ENCODE results near the gene ATP13A5. TPM values are rescaled to one million over a fixed set of nuclear protein-coding genes. Genes with fewer than 3 reads are reported as not detected.

Gene ATP13A5
- total and polyA plus RNA-seq, 2 experiments from 2014 or later = not detected

DNA sequence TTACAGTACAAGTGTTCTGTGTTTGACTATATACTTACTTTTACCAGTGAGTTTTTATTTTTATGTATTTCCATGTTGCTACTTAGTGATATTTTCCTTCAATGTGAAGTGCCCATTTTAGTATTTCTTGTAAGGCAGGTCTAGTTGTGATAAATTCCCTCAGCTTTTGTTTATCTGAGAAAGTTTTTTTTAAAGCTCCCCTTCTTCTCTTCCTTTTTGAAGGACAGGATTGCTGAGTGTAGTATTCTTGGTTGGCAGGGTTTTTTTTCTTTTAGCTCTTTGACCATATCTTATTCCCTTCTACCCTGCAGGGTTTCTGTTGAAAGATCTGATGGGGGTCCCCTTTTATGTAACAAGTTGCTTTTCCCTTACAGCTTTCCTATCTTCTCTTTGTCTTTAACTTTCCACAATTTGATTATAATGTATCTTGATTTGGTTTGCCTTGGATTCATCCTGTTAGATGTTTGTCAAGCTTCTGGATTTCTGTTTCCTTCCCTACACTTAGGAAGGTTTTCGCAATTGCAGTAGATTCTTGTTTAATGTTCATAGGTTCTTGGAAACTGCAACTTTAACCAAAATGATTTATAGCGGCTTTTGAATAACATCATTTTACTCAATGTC, 129.6 kb downstream of the ATP13A5 start:
- H4K20me1 ChIP-seq (replicated peaks; ENCODE audit: insufficient read depth) = no peaks in the 10 kb centered on the region
- Mint-ChIP-seq H3K27ac (no peak overlapping the region), H3K9me3 (peaks cover 35% of the 10 kb centered on the region), H3K27me3 (ENCODE audit: insufficient read depth, low read depth, poor library complexity) (no peaks in the 10 kb centered on the region), H3K36me3 (ENCODE audit: low read depth) (peaks cover 39% of the 10 kb centered on the region), H3K4me1 (no peaks in the 10 kb centered on the region), H3K4me3 (no peak overlapping the region)
- no peak overlapping the region for H3K27ac ChIP-seq (ENCODE audit: low read depth)
- 0 out of 2 replicates have a peak, but pooled peaks cover 8% of the 10 kb centered on the region for H3K79me2 ChIP-seq (replicated peaks; ENCODE audit: insufficient read depth)
- no peak overlapping the region for H2AFZ ChIP-seq
- H3F3A ChIP-seq (replicated peaks; ENCODE audit: low read depth) = no peaks in the 10 kb centered on the region
- 0 out of 2 replicates have a peak, but pooled peaks cover 5% of the 10 kb centered on the region for H3K9me2 ChIP-seq (ENCODE audit: insufficient read depth)
- TF ChIP-seq ZNF331 (CRISPR knock-in tag; IDR thresholded peaks at IDR 0.05; ENCODE audit: low read depth) = no peak
- no peak for TF ChIP-seq POLR2AphosphoS5 (IDR thresholded peaks at IDR 0.05; ENCODE audit: low read depth)
- no peak for TF ChIP-seq EZH2phosphoT487 (IDR thresholded peaks at IDR 0.05; ENCODE audit: unreplicated experiment)
- no peak for TF ChIP-seq EZH2 (IDR thresholded peaks at IDR 0.05; ENCODE audit: low read depth, unreplicated experiment)
- no peak for DNase-seq (ENCODE audit: low spot score)
- ATAC-seq = no peak
- peaks cover 15% of the 10 kb centered on the region for H3K36me3 ChIP-seq (ENCODE audit: insufficient read depth)
- no peak overlapping the region for H3K4me2 ChIP-seq
- no peaks in the 10 kb centered on the region for H3K4me1 ChIP-seq (ENCODE audit: insufficient read depth)
- H3K27me3 ChIP-seq (ENCODE audit: insufficient read depth) = no peaks in the 10 kb centered on the region
- no peak overlapping the region for H3K4me3 ChIP-seq

DNA sequence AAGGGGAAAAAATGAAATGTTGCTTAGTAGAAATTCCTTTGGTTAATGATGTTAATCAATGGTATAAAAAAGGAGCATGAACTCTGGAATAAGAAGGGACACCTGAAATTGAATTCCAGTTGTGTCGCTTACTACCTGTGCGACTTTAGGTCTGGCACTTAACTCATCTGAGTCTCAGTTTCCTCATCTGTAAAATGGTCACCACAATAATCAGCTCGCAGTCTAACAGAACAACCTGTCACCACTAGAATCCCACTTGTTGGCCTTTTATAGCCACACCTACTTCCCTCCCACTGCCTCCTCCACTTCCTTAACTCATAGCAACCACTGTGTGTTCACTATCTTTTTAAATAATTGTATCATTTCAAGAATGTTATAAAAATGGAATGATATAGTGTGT, 135.0 kb downstream of the ATP13A5 start:
- Mint-ChIP-seq H3K36me3 (ENCODE audit: low read depth) (peaks cover 24% of the 10 kb centered on the region), H3K27ac (no peak overlapping the region)
- H3K36me3 ChIP-seq (ENCODE audit: insufficient read depth) = peaks cover 13% of the 10 kb centered on the region
- no peak for TF ChIP-seq POLR2AphosphoS5 (IDR thresholded peaks at IDR 0.05; ENCODE audit: low read depth)
- TF ChIP-seq, protein P1, sequence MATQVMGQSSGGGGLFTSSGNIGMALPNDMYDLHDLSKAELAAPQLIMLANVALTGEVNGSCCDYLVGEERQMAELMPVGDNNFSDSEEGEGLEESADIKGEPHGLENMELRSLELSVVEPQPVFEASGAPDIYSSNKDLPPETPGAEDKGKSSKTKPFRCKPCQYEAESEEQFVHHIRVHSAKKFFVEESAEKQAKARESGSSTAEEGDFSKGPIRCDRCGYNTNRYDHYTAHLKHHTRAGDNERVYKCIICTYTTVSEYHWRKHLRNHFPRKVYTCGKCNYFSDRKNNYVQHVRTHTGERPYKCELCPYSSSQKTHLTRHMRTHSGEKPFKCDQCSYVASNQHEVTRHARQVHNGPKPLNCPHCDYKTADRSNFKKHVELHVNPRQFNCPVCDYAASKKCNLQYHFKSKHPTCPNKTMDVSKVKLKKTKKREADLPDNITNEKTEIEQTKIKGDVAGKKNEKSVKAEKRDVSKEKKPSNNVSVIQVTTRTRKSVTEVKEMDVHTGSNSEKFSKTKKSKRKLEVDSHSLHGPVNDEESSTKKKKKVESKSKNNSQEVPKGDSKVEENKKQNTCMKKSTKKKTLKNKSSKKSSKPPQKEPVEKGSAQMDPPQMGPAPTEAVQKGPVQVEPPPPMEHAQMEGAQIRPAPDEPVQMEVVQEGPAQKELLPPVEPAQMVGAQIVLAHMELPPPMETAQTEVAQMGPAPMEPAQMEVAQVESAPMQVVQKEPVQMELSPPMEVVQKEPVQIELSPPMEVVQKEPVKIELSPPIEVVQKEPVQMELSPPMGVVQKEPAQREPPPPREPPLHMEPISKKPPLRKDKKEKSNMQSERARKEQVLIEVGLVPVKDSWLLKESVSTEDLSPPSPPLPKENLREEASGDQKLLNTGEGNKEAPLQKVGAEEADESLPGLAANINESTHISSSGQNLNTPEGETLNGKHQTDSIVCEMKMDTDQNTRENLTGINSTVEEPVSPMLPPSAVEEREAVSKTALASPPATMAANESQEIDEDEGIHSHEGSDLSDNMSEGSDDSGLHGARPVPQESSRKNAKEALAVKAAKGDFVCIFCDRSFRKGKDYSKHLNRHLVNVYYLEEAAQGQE (IDR thresholded peaks at IDR 0.05; ENCODE audit: unreplicated experiment) = no peak
- no peak for TF ChIP-seq ZNF114 (CRISPR knock-in tag; IDR thresholded peaks at IDR 0.05)
- TF ChIP-seq, protein P2, sequence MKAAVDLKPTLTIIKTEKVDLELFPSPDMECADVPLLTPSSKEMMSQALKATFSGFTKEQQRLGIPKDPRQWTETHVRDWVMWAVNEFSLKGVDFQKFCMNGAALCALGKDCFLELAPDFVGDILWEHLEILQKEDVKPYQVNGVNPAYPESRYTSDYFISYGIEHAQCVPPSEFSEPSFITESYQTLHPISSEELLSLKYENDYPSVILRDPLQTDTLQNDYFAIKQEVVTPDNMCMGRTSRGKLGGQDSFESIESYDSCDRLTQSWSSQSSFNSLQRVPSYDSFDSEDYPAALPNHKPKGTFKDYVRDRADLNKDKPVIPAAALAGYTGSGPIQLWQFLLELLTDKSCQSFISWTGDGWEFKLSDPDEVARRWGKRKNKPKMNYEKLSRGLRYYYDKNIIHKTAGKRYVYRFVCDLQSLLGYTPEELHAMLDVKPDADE (IDR thresholded peaks at IDR 0.05) = no peak
- TF ChIP-seq, protein P3, sequence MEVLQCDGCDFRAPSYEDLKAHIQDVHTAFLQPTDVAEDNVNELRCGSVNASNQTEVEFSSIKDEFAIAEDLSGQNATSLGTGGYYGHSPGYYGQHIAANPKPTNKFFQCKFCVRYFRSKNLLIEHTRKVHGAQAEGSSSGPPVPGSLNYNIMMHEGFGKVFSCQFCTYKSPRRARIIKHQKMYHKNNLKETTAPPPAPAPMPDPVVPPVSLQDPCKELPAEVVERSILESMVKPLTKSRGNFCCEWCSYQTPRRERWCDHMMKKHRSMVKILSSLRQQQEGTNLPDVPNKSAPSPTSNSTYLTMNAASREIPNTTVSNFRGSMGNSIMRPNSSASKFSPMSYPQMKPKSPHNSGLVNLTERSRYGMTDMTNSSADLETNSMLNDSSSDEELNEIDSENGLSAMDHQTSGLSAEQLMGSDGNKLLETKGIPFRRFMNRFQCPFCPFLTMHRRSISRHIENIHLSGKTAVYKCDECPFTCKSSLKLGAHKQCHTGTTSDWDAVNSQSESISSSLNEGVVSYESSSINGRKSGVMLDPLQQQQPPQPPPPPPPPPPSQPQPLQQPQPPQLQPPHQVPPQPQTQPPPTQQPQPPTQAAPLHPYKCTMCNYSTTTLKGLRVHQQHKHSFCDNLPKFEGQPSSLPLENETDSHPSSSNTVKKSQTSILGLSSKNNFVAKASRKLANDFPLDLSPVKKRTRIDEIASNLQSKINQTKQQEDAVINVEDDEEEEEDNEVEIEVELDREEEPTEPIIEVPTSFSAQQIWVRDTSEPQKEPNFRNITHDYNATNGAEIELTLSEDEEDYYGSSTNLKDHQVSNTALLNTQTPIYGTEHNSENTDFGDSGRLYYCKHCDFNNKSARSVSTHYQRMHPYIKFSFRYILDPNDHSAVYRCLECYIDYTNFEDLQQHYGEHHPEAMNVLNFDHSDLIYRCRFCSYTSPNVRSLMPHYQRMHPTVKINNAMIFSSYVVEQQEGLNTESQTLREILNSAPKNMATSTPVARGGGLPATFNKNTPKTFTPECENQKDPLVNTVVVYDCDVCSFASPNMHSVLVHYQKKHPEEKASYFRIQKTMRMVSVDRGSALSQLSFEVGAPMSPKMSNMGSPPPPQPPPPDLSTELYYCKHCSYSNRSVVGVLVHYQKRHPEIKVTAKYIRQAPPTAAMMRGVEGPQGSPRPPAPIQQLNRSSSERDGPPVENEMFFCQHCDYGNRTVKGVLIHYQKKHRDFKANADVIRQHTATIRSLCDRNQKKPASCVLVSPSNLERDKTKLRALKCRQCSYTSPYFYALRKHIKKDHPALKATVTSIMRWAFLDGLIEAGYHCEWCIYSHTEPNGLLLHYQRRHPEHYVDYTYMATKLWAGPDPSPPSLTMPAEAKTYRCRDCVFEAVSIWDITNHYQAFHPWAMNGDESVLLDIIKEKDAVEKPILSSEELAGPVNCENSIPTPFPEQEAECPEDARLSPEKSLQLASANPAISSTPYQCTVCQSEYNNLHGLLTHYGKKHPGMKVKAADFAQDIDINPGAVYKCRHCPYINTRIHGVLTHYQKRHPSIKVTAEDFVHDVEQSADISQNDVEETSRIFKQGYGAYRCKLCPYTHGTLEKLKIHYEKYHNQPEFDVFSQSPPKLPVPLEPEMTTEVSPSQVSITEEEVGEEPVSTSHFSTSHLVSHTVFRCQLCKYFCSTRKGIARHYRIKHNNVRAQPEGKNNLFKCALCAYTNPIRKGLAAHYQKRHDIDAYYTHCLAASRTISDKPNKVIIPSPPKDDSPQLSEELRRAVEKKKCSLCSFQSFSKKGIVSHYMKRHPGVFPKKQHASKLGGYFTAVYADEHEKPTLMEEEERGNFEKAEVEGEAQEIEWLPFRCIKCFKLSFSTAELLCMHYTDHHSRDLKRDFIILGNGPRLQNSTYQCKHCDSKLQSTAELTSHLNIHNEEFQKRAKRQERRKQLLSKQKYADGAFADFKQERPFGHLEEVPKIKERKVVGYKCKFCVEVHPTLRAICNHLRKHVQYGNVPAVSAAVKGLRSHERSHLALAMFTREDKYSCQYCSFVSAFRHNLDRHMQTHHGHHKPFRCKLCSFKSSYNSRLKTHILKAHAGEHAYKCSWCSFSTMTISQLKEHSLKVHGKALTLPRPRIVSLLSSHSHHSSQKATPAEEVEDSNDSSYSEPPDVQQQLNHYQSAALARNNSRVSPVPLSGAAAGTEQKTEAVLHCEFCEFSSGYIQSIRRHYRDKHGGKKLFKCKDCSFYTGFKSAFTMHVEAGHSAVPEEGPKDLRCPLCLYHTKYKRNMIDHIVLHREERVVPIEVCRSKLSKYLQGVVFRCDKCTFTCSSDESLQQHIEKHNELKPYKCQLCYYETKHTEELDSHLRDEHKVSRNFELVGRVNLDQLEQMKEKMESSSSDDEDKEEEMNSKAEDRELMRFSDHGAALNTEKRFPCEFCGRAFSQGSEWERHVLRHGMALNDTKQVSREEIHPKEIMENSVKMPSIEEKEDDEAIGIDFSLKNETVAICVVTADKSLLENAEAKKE (CRISPR knock-in tag; IDR thresholded peaks at IDR 0.05) = no peak
- no peak for TF ChIP-seq EZH2 (IDR thresholded peaks at IDR 0.05; ENCODE audit: low read depth, unreplicated experiment)
- no peak for TF ChIP-seq CREB1 (CRISPR knock-in tag; IDR thresholded peaks at IDR 0.05; ENCODE audit: low read depth)

More for the DNA sequence above, 135.0 kb downstream of the ATP13A5 start:
- H3K27me3 Mint-ChIP-seq (ENCODE audit: insufficient read depth, low read depth, poor library complexity) = peaks cover 3% of the 10 kb centered on the region
- H3K9me2 ChIP-seq (ENCODE audit: insufficient read depth) = no peaks in the 10 kb centered on the region
- H4K20me1 ChIP-seq (replicated peaks; ENCODE audit: insufficient read depth) = no peaks in the 10 kb centered on the region
- H3K27me3 ChIP-seq (ENCODE audit: insufficient read depth) = peaks cover 14% of the 10 kb centered on the region
- H3K4me2 ChIP-seq = no peak overlapping the region
- DNase-seq (ENCODE audit: low spot score) (no peak), ATAC-seq (no peak)
- no peaks in the 10 kb centered on the region for H3F3A ChIP-seq (replicated peaks; ENCODE audit: low read depth)
- H3K4me3 ChIP-seq = no peak overlapping the region
- no peak overlapping the region for H2AFZ ChIP-seq
- H3K27ac ChIP-seq (ENCODE audit: low read depth) = no peak overlapping the region
- no peak overlapping the region for H3K4me3 Mint-ChIP-seq
- peaks cover 13% of the 10 kb centered on the region for H3K4me1 Mint-ChIP-seq
- H3K79me2 ChIP-seq (replicated peaks; ENCODE audit: insufficient read depth) = 0 out of 2 replicates have a peak, but pooled peaks cover 8% of the 10 kb centered on the region
- no peaks in the 10 kb centered on the region; the same call in 1 of the 2 replicates for H3K4me1 ChIP-seq (ENCODE audit: insufficient read depth)
- peaks cover 19% of the 10 kb centered on the region for H3K9me3 Mint-ChIP-seq
